GM12878 (cell line): ENCODE results near the gene FBLN1.

Source experiments
- ATF3 ChIP-seq: IDR thresholded peaks from 2 replicates; pipeline ENCODE4 v1.6.1; 2011; ENCODE audit warnings: low read depth, mild to moderate bottlenecking, low read length, moderate library complexity, borderline replicate concordance; ENCODE audit errors: extremely low read depth
- CEBPB ChIP-seq, 2 experiments: fragments of 150-350 bp in 1 of 2; IDR thresholded peaks; 2 replicates each; pipeline ENCODE4 v1.6.1; 2012 to 2014; ENCODE audit warnings: low read depth in 2 of 2, low read length in 2 of 2, borderline replicate concordance in 1 of 2, inconsistent platforms in 1 of 2
- CTCF ChIP-seq, 3 experiments: IDR thresholded peaks in 2 of 3; conservative IDR thresholded peaks in 1 of 3; 2 replicates each; pipeline ENCODE4 v1.5.1; 2011; ENCODE audit warnings: low read depth in 3 of 3, low read length in 3 of 3, mild to moderate bottlenecking in 3 of 3, control low read depth in 2 of 3, moderate library complexity in 2 of 3, inconsistent platforms in 1 of 3, mixed read lengths in 1 of 3; ENCODE audit not compliant: control insufficient read depth in 2 of 3, insufficient read depth in 1 of 3; ENCODE audit errors: extremely low read depth in 1 of 3
- DPF2 ChIP-seq: fragments of 450-650 bp; IDR thresholded peaks from 2 replicates; pipeline ENCODE4 v1.6.1; 2017; ENCODE audit warnings: mild to moderate bottlenecking
- FOXM1 ChIP-seq: IDR thresholded peaks from 2 replicates; pipeline ENCODE4 v1.6.1; 2012; ENCODE audit warnings: low read depth, mild to moderate bottlenecking, inconsistent platforms, low read length, moderate library complexity
- HDAC2 ChIP-seq: fragments of 200-600 bp; sonication (generic); IDR thresholded peaks from 2 replicates; pipeline ENCODE4 v1.6.1; 2017
- JUNB ChIP-seq: IDR thresholded peaks from 2 replicates; pipeline ENCODE4 v1.6.1; 2016; ENCODE audit warnings: antibody characterized with exemption, mild to moderate bottlenecking
- POLR2A ChIP-seq: IDR thresholded peaks from 2 replicates; pipeline ENCODE4 v1.6.1; 2011; ENCODE audit warnings: low read depth, mild to moderate bottlenecking, low read length
- SMAD1 ChIP-seq: fragments of 450-650 bp; IDR thresholded peaks from 2 replicates; pipeline ENCODE4 v1.6.1; 2018; ENCODE audit warnings: mild to moderate bottlenecking, low read depth; ENCODE audit not compliant: partially characterized antibody
- SMARCA5 ChIP-seq: fragments of 450-650 bp; IDR thresholded peaks from 2 replicates; pipeline ENCODE4 v1.6.1; 2017; ENCODE audit warnings: mild to moderate bottlenecking
- YY1 ChIP-seq: IDR thresholded peaks from 2 replicates; pipeline ENCODE4 v1.6.1; 2011; ENCODE audit warnings: low read depth, mild to moderate bottlenecking, low read length
- TF ChIP-seq, protein P1 (sequence below): IDR thresholded peaks from 2 replicates; pipeline ENCODE4 v1.6.1; 2012; ENCODE audit warnings: low read length, inconsistent platforms

- no peak for TF ChIP-seq SMARCA5
- TF ChIP-seq DPF2, result no peak
- TF ChIP-seq ATF3, result no peak
- no peak for TF ChIP-seq CEBPB (IDR thresholded peaks at IDR 0.05; ENCODE audit: borderline replicate concordance in 1 of 2, low read depth in 2 of 2, low read length in 2 of 2)
- TF ChIP-seq HDAC2, result no peak
- no peak for TF ChIP-seq CTCF (IDR thresholded peaks at IDR 0.05 in 2 of 3, conservative IDR thresholded peaks at IDR 0.05 in 1 of 3; ENCODE audit: control insufficient read depth in 2 of 3, extremely low read depth in 1 of 3, insufficient read depth in 1 of 3, low read depth in 3 of 3, low read length in 3 of 3)
- no peak for TF ChIP-seq YY1
- TF ChIP-seq FOXM1, result no peak
- TF ChIP-seq, protein P1, sequence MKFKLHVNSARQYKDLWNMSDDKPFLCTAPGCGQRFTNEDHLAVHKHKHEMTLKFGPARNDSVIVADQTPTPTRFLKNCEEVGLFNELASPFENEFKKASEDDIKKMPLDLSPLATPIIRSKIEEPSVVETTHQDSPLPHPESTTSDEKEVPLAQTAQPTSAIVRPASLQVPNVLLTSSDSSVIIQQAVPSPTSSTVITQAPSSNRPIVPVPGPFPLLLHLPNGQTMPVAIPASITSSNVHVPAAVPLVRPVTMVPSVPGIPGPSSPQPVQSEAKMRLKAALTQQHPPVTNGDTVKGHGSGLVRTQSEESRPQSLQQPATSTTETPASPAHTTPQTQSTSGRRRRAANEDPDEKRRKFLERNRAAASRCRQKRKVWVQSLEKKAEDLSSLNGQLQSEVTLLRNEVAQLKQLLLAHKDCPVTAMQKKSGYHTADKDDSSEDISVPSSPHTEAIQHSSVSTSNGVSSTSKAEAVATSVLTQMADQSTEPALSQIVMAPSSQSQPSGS, result no peak
- TF ChIP-seq POLR2A, result no peak
- no peak for TF ChIP-seq SMAD1
- no peak for TF ChIP-seq JUNB
Observed at GRCh38 chr22:45478108-45478771, 24.4 kb upstream of the FBLN1 start.
